Measurements from ENCODE around the gene TTLL10.

Gene TTLL10

DNA sequence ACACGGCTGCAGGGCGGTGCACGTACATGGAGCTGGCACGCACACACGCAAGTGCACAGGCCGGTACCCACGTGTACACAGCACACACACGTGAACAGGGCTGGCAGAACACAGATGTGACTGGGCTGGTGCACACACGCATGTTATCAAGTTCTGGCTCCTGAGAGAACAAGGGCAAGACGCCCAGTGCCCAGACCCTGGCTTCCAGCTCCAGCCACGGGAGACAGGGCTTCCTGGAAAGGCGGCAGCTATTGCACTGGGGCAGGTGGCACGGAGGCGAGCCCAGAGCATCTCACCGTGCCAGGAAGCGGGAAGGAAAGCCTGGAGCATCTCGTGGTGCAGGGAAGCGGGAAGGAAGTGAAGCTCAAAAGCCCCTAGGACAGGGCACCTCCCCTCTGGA lies 52.2 kb downstream of the TTLL10 start:
- H3K4me1 ChIP-seq = peaks cover 15 to 19% (median 17%) of the 10 kb centered on the region in 10 experiments
- H4K20me1 ChIP-seq = peaks cover 70 to 98% (median 92%) of the 10 kb centered on the region in 11 experiments
- H3K27me3 ChIP-seq = no peaks in the 10 kb centered on the region
- no peaks in the 10 kb centered on the region for H3K9me3 ChIP-seq (replicated peaks in 1 of 11)
- no peak overlapping the region for H3K4me2 ChIP-seq
- no peak overlapping the region for H3K27ac ChIP-seq
- H3K4me3 ChIP-seq = no peak overlapping the region
- H3K9ac ChIP-seq = no peak overlapping the region
- peaks cover 86 to 94% (median 90%) of the 10 kb centered on the region in 11 experiments for H3K36me3 ChIP-seq
- no peak for TF ChIP-seq Cebpa-rat (IDR thresholded peaks at IDR 0.05)

DNA sequence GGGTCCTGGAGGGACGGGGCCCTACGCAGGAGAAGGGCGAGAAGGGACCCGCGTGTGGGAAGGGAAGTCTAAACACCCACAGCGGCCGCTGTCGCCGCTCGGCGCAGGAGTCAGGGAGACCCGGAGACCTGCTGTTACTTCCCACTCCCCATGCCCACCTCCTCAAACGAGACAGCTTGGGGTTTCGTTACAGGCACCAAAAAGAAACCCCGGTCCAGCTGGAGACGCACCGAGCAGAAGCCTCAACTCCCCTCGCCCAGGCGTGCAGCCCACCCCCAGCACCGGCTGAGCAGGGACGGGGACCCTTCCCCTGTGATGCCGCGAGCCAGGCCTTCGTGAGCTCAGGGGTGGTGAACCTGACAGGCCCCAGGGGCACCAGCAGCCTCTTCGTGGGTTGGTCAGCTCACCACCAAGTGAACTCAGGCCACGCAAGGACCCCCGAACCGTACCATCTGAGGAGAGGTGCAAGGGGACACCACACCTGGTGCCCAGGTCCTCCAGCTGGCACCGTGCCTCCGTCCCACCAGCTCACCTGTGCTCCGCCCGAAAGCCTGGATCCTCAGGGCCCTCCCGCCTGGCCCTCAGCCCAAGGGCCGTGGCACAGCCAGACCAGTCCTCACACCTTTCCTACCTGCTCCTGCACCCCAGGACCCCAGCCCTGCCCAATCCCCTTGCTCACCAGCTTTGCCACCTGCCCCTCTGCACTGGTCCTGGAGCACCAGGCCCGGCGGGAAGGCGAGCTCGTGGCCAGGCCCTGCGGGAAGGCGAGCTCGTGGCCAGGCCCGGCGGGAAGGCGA lies 53.1 kb downstream of the TTLL10 start:
- H4K20me1 ChIP-seq = peaks cover 63 to 90% (median 84%) of the 10 kb centered on the region in 11 experiments
- H3K9ac ChIP-seq = no peak overlapping the region
- no peaks in the 10 kb centered on the region for H3K27me3 ChIP-seq
- no peak overlapping the region for H3K27ac ChIP-seq
- no peaks in the 10 kb centered on the region for H3K9me3 ChIP-seq (replicated peaks in 1 of 11)
- H3K36me3 ChIP-seq = peaks cover 78 to 85% (median 81%) of the 10 kb centered on the region in 11 experiments
- H3K4me3 ChIP-seq = no peak overlapping the region
- peaks cover 15 to 20% (median 18%) of the 10 kb centered on the region in 10 experiments for H3K4me1 ChIP-seq
- TF ChIP-seq Cebpa-rat (IDR thresholded peaks at IDR 0.05) = no peak
- no peak overlapping the region for H3K4me2 ChIP-seq

DNA sequence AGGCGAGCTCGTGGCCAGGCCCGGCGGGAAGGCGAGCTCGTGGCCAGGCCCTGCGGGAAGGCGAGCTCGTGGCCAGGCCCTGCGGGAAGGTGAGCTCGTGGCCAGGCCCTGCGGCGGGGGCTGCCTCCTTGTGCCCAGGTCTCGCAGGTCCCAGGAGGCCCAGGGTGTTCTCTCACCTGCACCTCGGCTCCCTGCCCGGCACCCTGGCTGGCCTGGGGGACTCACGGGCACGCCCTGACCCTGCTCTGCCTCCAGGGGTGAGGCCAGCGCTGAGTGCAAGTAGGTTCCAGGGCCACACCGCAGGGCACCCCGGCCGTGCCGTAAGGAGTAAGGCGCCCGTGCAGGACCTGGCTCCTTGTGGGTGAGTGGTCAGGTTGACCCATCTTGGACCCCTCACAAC lies 53.7 kb downstream of the TTLL10 start:
- no peaks in the 10 kb centered on the region for H3K9me3 ChIP-seq (replicated peaks in 1 of 11)
- no peaks in the 10 kb centered on the region for H3K27me3 ChIP-seq
- H3K4me2 ChIP-seq = no peak overlapping the region
- peaks cover 63 to 84% (median 80%) of the 10 kb centered on the region in 11 experiments for H4K20me1 ChIP-seq
- H3K4me1 ChIP-seq = peaks cover 17 to 22% (median 20%) of the 10 kb centered on the region in 10 experiments
- TF ChIP-seq Cebpa-rat (IDR thresholded peaks at IDR 0.05) = no peak
- peaks cover 73 to 79% (median 75%) of the 10 kb centered on the region in 11 experiments for H3K36me3 ChIP-seq
- no peak overlapping the region for H3K27ac ChIP-seq
- H3K9ac ChIP-seq = no peak overlapping the region
- no peak overlapping the region for H3K4me3 ChIP-seq

DNA sequence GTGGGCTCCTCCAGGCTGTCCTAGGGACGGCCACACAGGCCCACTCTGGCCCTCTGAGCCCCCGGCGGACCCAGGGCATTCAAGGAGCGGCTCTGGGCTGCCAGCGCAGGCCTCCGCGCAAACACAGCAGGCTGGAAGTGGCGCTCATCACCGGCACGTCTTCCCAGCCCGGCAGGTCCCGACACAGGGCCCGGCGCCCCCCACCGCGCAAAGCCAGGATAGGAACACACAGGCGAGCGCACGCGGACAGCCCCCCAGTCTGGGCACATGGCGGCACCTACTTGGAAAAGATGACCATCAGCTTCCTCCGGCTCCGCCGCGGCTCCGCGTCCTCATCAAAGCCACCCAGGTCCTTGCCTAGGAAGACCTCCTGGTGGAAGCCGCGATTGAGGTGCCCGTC lies 54.5 kb downstream of the TTLL10 start:
- Histone ChIP-seq H3K36me3 (peaks cover 65 to 71% (median 67%) of the 10 kb centered on the region in 11 experiments), H3K4me1 (peaks cover 25 to 30% (median 28%) of the 10 kb centered on the region in 10 experiments), H3K9me3 (replicated peaks in 1 of 11) (no peaks in the 10 kb centered on the region), H4K20me1 (peaks cover 63 to 81% (median 74%) of the 10 kb centered on the region in 11 experiments), H3K4me3 (no peak overlapping the region), H3K27ac (no peak overlapping the region), H3K27me3 (no peaks in the 10 kb centered on the region), H3K9ac (peak overlapping the region in 1 of 11 experiments; percentile 19; a peak in 1 of 22 replicates), H3K4me2 (no peak overlapping the region)
- no peak for TF ChIP-seq Cebpa-rat (IDR thresholded peaks at IDR 0.05)

DNA sequence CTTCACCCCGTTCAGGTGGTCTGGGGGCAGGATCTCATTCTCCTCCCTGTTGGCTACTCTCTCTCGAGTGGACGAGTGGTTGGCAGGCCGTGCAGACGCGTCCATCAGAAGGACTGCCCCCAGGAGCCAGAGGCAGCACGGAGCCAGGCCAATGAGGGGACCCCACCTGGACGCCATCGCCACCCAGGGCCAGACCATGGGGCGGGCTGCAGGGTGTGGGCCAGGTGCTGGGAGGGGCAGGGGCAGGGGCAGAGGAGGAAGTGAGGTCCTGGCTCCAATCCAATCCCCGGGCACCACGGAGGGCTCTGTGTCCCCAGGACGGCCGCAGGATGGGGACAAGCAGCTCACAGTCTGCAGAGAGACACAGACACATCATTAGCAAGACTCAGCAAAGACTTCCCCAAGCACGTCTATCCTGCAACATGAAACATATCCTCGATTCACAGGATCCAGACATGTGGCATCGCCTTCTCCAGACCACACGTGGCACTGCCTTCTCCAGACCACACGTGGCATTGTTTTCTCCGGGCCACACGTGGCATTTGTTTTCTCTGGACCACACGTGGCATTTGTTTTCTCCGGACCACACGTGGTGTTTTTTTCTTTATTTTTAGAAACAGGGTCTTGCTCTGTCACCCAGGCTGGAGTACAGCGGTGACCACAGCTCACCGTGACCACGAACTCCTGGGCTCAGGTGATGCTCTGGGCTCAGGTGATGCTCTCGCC lies 55.1 kb downstream of the TTLL10 start:
- Histone ChIP-seq H3K4me2 (peak overlapping the region in 3 of 11 experiments; percentile 94; a peak in 1 of 22 replicates), H3K27ac (no peak overlapping the region), H3K4me1 (peaks cover 30 to 36% (median 34%) of the 10 kb centered on the region in 10 experiments), H4K20me1 (peaks cover 63 to 84% (median 77%) of the 10 kb centered on the region in 11 experiments), H3K9me3 (replicated peaks in 1 of 11) (no peaks in the 10 kb centered on the region), H3K4me3 (no peak overlapping the region), H3K27me3 (no peaks in the 10 kb centered on the region), H3K9ac (peak overlapping the region in 2 of 11 experiments; percentile 19 to 98; a peak in 3 of 22 replicates), H3K36me3 (peaks cover 62 to 68% (median 64%) of the 10 kb centered on the region in 11 experiments)
- TF ChIP-seq Cebpa-rat (IDR thresholded peaks at IDR 0.05) = no peak

DNA sequence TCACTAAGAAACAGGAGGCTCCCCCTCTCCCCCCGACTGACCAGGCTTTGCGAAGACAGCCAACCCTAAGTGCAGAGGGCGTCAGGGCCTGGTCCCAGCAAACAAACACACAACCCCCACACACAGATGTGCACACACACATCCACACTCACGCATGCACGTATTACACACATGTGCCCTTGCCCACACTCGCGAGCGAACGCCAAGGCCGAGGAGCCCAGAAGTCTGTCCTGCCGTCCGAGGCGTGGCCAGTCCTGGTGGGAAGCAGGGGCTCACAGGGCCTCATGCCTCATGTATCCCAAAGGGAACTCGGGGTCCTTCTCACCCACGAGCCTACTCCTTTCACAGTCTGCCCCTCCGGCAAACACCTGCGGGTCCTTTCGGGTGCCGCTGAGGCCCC lies 56.1 kb downstream of the TTLL10 start:
- H3K9me3 ChIP-seq (replicated peaks in 1 of 11) = no peaks in the 10 kb centered on the region
- peak overlapping the region; percentile 92 to 100 (median 96); a peak in 16 of 22 replicates for H3K9ac ChIP-seq
- H3K4me3 ChIP-seq = peak overlapping the region in 7 of 10 experiments; percentile 77 to 99 (median 89); a peak in 10 of 20 replicates
- peaks cover 37 to 46% (median 44%) of the 10 kb centered on the region in 10 experiments for H3K4me1 ChIP-seq
- TF ChIP-seq Cebpa-rat (IDR thresholded peaks at IDR 0.05) = no peak
- H3K27ac ChIP-seq = no peak overlapping the region; a peak in 1 of 22 replicates
- peaks cover 56 to 84% (median 77%) of the 10 kb centered on the region in 11 experiments for H4K20me1 ChIP-seq
- peaks cover 52 to 68% (median 62%) of the 10 kb centered on the region in 11 experiments for H3K36me3 ChIP-seq
- H3K27me3 ChIP-seq = no peaks in the 10 kb centered on the region
- H3K4me2 ChIP-seq = peak overlapping the region; percentile 83 to 95 (median 93)

DNA sequence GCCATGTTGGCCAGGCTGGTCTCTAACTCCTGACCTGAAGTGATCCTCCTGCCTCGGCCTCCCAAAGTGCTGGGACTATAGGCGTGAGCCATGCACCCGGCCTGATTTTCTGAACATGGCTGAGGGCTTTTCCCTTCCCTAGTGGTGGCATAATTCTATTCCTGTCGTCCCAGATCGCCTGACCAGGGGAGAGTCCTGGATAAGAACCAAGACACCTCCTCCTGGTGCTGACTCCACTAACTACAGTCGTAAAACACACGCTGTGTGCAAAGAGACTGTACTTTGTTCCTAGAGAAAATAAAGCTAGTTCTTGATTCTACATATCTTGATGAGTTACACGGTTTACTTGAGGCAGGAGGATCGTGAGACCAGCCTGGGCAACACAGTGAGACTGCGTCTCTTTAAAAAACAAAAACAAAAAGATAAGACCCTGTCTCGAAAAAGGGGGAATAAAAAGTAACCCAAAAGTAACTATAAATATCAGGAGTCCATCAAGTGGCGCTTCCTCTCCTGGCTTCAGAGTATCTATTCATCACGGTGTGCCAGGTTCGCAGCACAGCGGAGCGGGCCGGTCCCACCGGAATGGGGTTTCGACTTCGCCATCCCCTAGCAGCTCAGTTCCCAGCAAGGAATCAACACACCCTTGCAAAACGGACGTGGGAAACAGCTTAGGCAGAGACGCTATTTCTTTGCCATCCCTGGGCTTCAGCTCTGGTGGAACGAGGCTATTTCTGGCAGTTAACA lies 57.1 kb downstream of the TTLL10 start:
- peak overlapping the region; percentile 90 to 98 (median 94) for H3K27ac ChIP-seq
- H3K9ac ChIP-seq = peak overlapping the region; percentile 92 to 100 (median 96)
- no peaks in the 10 kb centered on the region for H3K9me3 ChIP-seq (replicated peaks in 1 of 11)
- H4K20me1 ChIP-seq = peaks cover 54 to 84% (median 77%) of the 10 kb centered on the region in 11 experiments
- H3K27me3 ChIP-seq = no peaks in the 10 kb centered on the region
- peak overlapping the region; percentile 83 to 95 (median 93) for H3K4me2 ChIP-seq
- H3K4me1 ChIP-seq = peaks cover 37 to 57% (median 54%) of the 10 kb centered on the region in 10 experiments
- H3K4me3 ChIP-seq = peak overlapping the region; percentile 77 to 99 (median 90)
- peaks cover 41 to 68% (median 60%) of the 10 kb centered on the region in 11 experiments for H3K36me3 ChIP-seq
- TF ChIP-seq Cebpa-rat (IDR thresholded peaks at IDR 0.05) = no peak

DNA sequence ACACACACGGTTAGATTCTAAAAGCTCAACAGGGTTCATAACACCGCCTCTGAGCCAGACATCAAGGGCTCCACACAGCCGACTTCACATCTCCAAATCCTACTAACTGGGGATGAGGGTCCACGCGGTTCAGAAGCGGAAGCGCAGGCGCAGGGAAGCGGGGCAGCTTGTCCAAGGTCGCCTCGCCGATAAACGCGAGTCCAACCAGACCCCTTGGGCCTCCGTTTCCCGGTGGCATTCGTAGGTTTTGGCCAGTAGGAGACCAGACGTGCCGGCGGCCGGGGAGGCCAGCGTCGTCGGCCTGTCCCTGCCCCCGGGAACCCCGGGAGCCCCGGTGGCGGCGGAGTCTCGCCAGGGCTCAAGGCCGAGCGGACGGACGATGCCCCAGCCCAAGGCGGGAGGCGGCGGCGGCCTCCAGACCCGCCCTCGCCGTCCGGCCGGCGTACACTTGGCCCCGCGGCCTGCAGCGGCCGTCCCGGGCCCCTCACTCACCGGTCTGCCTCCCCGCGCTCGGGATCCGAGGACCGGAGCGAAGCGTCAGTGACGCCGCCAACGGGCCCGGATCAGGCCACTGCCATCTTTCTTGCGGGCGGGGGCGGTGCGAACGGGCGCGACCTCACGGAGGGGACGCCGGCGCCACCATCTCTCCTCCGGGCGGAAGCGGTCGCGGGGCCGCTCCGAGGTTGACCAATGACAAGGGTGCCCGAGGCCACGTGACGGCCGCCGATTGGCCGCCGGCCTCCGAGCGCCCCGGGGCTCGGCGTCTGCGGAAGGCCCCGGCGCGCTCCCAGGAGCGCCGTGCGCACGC lies 57.9 kb downstream of the TTLL10 start, which contains the start of gene SDF4:
Gene SDF4 (minus strand): TSS at position 602 of the 808 bp plus-strand sequence. CDS start 3,229 bp downstream, outside the sequence.
- Histone ChIP-seq H3K9ac (peak within 1 kb of the TSS; percentile 92 to 100 (median 96)), H4K20me1 (peaks cover 49 to 84% (median 77%) of the 10 kb centered on the region in 11 experiments), H3K4me2 (peak within 1 kb of the TSS; percentile 98 to 100 (median 100)), H3K4me3 (peak within 1 kb of the TSS; percentile 77 to 99 (median 90)), H3K27me3 (peaks cover 0 to 3% (median 0%) of the 10 kb centered on the region in 11 experiments; a peak in 5 of 22 replicates), H3K9me3 (replicated peaks in 1 of 11) (no peaks in the 10 kb centered on the region), H3K4me1 (peaks cover 45 to 65% (median 62%) of the 10 kb centered on the region in 10 experiments), H3K36me3 (peaks cover 33 to 64% (median 52%) of the 10 kb centered on the region in 11 experiments), H3K27ac (peak within 1 kb of the TSS; percentile 90 to 98 (median 94))
- no peak for TF ChIP-seq Cebpa-rat (IDR thresholded peaks at IDR 0.05)
